OCI-LY7 (cell line): Measurements from ENCODE around the gene NACC2. TPM values are rescaled to one million over a fixed set of nuclear protein-coding genes. Genes with fewer than 3 reads are reported as not detected.

Source experiments
- BruUV-seq: library from RNA; stranded (reverse); fragments of 400-500 nt; replicated peaks from 2 replicates; lab custom pipeline; 2021; lab: Mats Ljungman, UMichigan
- CTCF ChIA-PET: fragments of 300-600 bp; sonication (Branson Sonifier 250); formaldehyde crosslinking; loops from one replicate; lab custom pipeline; 2022; ENCODE audit warnings: antibody characterized with exemption; ENCODE audit not compliant: unreplicated experiment; lab: Charles Lee
- POLR2A ChIA-PET: fragments of 300-600 bp; sonication (Branson Sonifier 250); formaldehyde crosslinking; loops from one replicate; lab custom pipeline; 2022; ENCODE audit warnings: antibody characterized with exemption; lab: Charles Lee
- DNase-seq: peaks from one replicate; pipeline ENCODE4 v3.0.0-alpha.2; 2015; ENCODE audit warnings: low spot score
- H2AFZ ChIP-seq: fragments of 200-600 bp; sonication (generic), shearing (Covaris generic); 2 replicates; pipeline ENCODE4 v1.6.1; 2014; ENCODE audit warnings: mild to moderate bottlenecking, antibody characterized with exemption, low read length, moderate library complexity
- H3K27ac ChIP-seq: fragments of 200-600 bp; sonication (generic); 2 replicates; pipeline ENCODE4 v1.5.1; 2014; ENCODE audit warnings: mixed run types, low read depth, mild to moderate bottlenecking, moderate library complexity, low read length, inconsistent platforms; ENCODE audit not compliant: poor library complexity, severe bottlenecking
- H3K36me3 ChIP-seq: fragments of 200-600 bp; sonication (generic); 2 replicates; pipeline ENCODE4 v1.6.1; 2014; ENCODE audit warnings: mild to moderate bottlenecking, antibody characterized with exemption, low read length, moderate library complexity, mixed read lengths; ENCODE audit not compliant: insufficient read depth
- H3K4me1 ChIP-seq: fragments of 200-600 bp; sonication (generic); 2 replicates; pipeline ENCODE4 v1.5.1; 2014; ENCODE audit warnings: mild to moderate bottlenecking, low read length; ENCODE audit not compliant: insufficient read depth, poor library complexity, severe bottlenecking
- H3K4me2 ChIP-seq: fragments of 200-600 bp; sonication (generic); 2 replicates; pipeline ENCODE4 v1.6.1; 2014; ENCODE audit warnings: mild to moderate bottlenecking, low read length
- H3K4me3 ChIP-seq: fragments of 200-600 bp; sonication (generic); 2 replicates; pipeline ENCODE4 v1.5.1; 2014; ENCODE audit warnings: mild to moderate bottlenecking, low read depth, low read length; ENCODE audit not compliant: poor library complexity, severe bottlenecking
- H3K79me2 ChIP-seq: fragments of 200-600 bp; sonication (generic); 2 replicates; pipeline ENCODE4 v1.6.1; 2016; ENCODE audit warnings: low read depth, mild to moderate bottlenecking, low read length, moderate library complexity, mixed read lengths; ENCODE audit not compliant: insufficient read depth
- H3K9me2 ChIP-seq: fragments of 200-600 bp; sonication (generic); 2 replicates; pipeline ENCODE4 v1.6.1; 2016; ENCODE audit warnings: mild to moderate bottlenecking, low read length, mixed read lengths; ENCODE audit not compliant: insufficient read depth
- H3K9me3 ChIP-seq: fragments of 200-600 bp; sonication (generic); 2 replicates; pipeline ENCODE4 v1.6.1; 2014; ENCODE audit warnings: mild to moderate bottlenecking, mixed run types, low read length, mixed read lengths
- H4K20me1 ChIP-seq: fragments of 200-600 bp; sonication (generic); 2 replicates; pipeline ENCODE4 v1.6.1; 2014; ENCODE audit warnings: mild to moderate bottlenecking, antibody characterized with exemption, low read length, moderate library complexity, mixed read lengths; ENCODE audit not compliant: insufficient read depth
- CTCF ChIP-seq: fragments of 200-600 bp; sonication (generic); conservative IDR thresholded peaks from 2 replicates; pipeline ENCODE4 v1.5.1; 2014; ENCODE audit warnings: mild to moderate bottlenecking, antibody characterized with exemption, low read length, moderate library complexity, mixed read lengths
- EZH2phosphoT487 ChIP-seq: fragments of 200-600 bp; sonication (generic); IDR thresholded peaks from 2 replicates; pipeline ENCODE4 v1.6.1; 2018; ENCODE audit warnings: low read depth, borderline replicate concordance, mild to moderate bottlenecking, mixed run types, antibody characterized with exemption, low read length, moderate library complexity, mixed read lengths
- intact Hi-C: fragments of 100-400 bp; cut with micrococcal nuclease; formaldehyde crosslinking; loops from one replicate; pipeline ENCODE4 v1.10.0; 2022; ENCODE audit not compliant: unreplicated experiment
- total RNA-seq, 2 experiments: library from RNA; depleted of rRNA in 1 of 2; stranded (reverse); fragments of >200 nt in 1 of 2; shearing (Covaris generic) in 1 of 2; gene quantifications; 2 replicates each; pipeline ENCODE4 v1.2.3, GENCODE V29; 2014 to 2022

NACC2 gene
- total RNA-seq, 2 experiments from 2014 or later = 0.38 to 0.72 TPM

GRCh38 chr9:136075134-136075841, 19.8 kb downstream of the NACC2 start:
- H3K9me3 ChIP-seq = no peaks in the 10 kb centered on the region
- DNase-seq = no peak
- BruUV-seq = no TSS peak
- intact Hi-C loops = no loop called here
- H3K79me2 ChIP-seq = no peaks in the 10 kb centered on the region
- H3K4me3 ChIP-seq = no peak overlapping the region
- no peak overlapping the region for H2AFZ ChIP-seq
- no peaks in the 10 kb centered on the region for H3K9me2 ChIP-seq
- no peaks in the 10 kb centered on the region for H4K20me1 ChIP-seq
- no peak overlapping the region for H3K27ac ChIP-seq
- H3K4me1 ChIP-seq = no peaks in the 10 kb centered on the region
- H3K36me3 ChIP-seq = no peaks in the 10 kb centered on the region
- no peak overlapping the region for H3K4me2 ChIP-seq
- ChIA-PET CTCF (no interaction called here), POLR2A (no interaction called here)
- TF ChIP-seq EZH2phosphoT487 = no peak
- no peak for TF ChIP-seq CTCF

GRCh38 chr9:136074706-136075105, 20.4 kb downstream of the NACC2 start:
- TF ChIP-seq EZH2phosphoT487 = no peak
- TF ChIP-seq CTCF = no peak
- H3K4me3 ChIP-seq = no peak overlapping the region
- no peaks in the 10 kb centered on the region for H3K9me3 ChIP-seq
- H3K4me1 ChIP-seq = no peaks in the 10 kb centered on the region
- no peak overlapping the region for H3K27ac ChIP-seq
- ChIA-PET POLR2A (no interaction called here), CTCF (no interaction called here)
- no TSS peak for BruUV-seq
- no peak for DNase-seq
- intact Hi-C loops = no loop called here
- H3K79me2 ChIP-seq = no peaks in the 10 kb centered on the region
- H3K36me3 ChIP-seq = no peaks in the 10 kb centered on the region
- H4K20me1 ChIP-seq = no peaks in the 10 kb centered on the region
- H2AFZ ChIP-seq = no peak overlapping the region
- H3K4me2 ChIP-seq = no peak overlapping the region
- H3K9me2 ChIP-seq = no peaks in the 10 kb centered on the region

- no peaks in the 10 kb centered on the region for H4K20me1 ChIP-seq
These were observed 32.2 kb downstream of the NACC2 start for GRCh38 chr9:136062657-136063439.

More at GRCh38 chr9:136062657-136063439, 32.2 kb downstream of the NACC2 start:
- CTCF ChIA-PET = no interaction called here
- Histone ChIP-seq H3K4me2 (no peak overlapping the region), H3K4me1 (no peaks in the 10 kb centered on the region), H3K9me2 (no peaks in the 10 kb centered on the region), H3K4me3 (no peak overlapping the region), H2AFZ (no peak overlapping the region), H3K27ac (no peak overlapping the region), H3K79me2 (no peaks in the 10 kb centered on the region), H3K36me3 (no peaks in the 10 kb centered on the region), H3K9me3 (no peaks in the 10 kb centered on the region)
- TF ChIP-seq CTCF (no peak), EZH2phosphoT487 (no peak)
- no TSS peak for BruUV-seq
- POLR2A ChIA-PET = no interaction called here
- no peak for DNase-seq
- intact Hi-C loops = no loop called here
